ENCODE data around the gene MSMP.

- TF ChIP-seq, protein P1, sequence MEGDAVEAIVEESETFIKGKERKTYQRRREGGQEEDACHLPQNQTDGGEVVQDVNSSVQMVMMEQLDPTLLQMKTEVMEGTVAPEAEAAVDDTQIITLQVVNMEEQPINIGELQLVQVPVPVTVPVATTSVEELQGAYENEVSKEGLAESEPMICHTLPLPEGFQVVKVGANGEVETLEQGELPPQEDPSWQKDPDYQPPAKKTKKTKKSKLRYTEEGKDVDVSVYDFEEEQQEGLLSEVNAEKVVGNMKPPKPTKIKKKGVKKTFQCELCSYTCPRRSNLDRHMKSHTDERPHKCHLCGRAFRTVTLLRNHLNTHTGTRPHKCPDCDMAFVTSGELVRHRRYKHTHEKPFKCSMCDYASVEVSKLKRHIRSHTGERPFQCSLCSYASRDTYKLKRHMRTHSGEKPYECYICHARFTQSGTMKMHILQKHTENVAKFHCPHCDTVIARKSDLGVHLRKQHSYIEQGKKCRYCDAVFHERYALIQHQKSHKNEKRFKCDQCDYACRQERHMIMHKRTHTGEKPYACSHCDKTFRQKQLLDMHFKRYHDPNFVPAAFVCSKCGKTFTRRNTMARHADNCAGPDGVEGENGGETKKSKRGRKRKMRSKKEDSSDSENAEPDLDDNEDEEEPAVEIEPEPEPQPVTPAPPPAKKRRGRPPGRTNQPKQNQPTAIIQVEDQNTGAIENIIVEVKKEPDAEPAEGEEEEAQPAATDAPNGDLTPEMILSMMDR (IDR thresholded peaks at IDR 0.05; ENCODE audit: insufficient read depth, low read depth, low read length) = no peak
- no peak for TF ChIP-seq EZH2 (IDR thresholded peaks at IDR 0.05; ENCODE audit: insufficient read depth, low read length)
Measured at GRCh38 chr9:35778496-35778895, 24.4 kb upstream of the MSMP start.

Data from astrocyte (in vitro differentiated cells and primary cell).